ENCODE data around the gene IL17F.

DNA sequence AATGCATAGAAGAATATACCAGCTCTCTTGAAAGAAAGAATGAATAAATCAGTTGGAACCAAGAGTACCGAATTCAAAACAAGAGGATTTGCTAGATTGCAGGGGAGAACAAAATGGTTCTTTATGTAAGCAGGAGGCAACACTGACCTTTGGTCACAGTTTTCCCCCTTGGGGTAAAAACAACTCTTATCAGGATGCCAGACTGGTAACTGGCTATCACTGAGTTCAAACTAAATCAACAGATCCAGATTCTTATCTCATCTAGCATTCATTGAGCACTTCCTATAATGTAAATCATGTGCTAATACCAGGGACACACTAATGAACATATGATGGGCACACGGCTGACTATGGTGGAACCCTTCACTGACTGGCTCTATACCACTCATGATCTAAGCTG lies 4.8 kb upstream of the IL17F start:
- TF ChIP-seq CTCF (IDR thresholded peaks at IDR 0.05) (no peak), POLR2A (IDR thresholded peaks at IDR 0.05) (no peak)
